OCI-LY7 (cell line): ENCODE results near the gene POLL. TPM values are rescaled to one million over a fixed set of nuclear protein-coding genes. Genes with fewer than 3 reads are reported as not detected.
A peak's percentile ranks its signal among the peaks of the same experiment; 100 is the strongest.
"Not testable (repeated sequence)": the region's sequence is repeated elsewhere in the genome, so short reads cannot be mapped to it uniquely, and the experiment has no call there.

Experiments
- BruUV-seq: library from RNA; stranded (reverse); fragments of 400-500 nt; replicated peaks from 2 replicates; lab custom pipeline; 2021; lab: Mats Ljungman, UMichigan
- CTCF ChIA-PET: fragments of 300-600 bp; sonication (Branson Sonifier 250); formaldehyde crosslinking; loops from one replicate; lab custom pipeline; 2022; ENCODE audit warnings: antibody characterized with exemption; ENCODE audit not compliant: unreplicated experiment; lab: Charles Lee
- POLR2A ChIA-PET: fragments of 300-600 bp; sonication (Branson Sonifier 250); formaldehyde crosslinking; loops from one replicate; lab custom pipeline; 2022; ENCODE audit warnings: antibody characterized with exemption; lab: Charles Lee
- DNase-seq: peaks from one replicate; pipeline ENCODE4 v3.0.0-alpha.2; 2015; ENCODE audit warnings: low spot score
- H2AFZ ChIP-seq: fragments of 200-600 bp; sonication (generic), shearing (Covaris generic); 2 replicates; pipeline ENCODE4 v1.6.1; 2014; ENCODE audit warnings: mild to moderate bottlenecking, antibody characterized with exemption, low read length, moderate library complexity
- H3K27ac ChIP-seq: fragments of 200-600 bp; sonication (generic); 2 replicates; pipeline ENCODE4 v1.5.1; 2014; ENCODE audit warnings: mixed run types, low read depth, mild to moderate bottlenecking, moderate library complexity, low read length, inconsistent platforms; ENCODE audit not compliant: poor library complexity, severe bottlenecking
- H3K36me3 ChIP-seq: fragments of 200-600 bp; sonication (generic); 2 replicates; pipeline ENCODE4 v1.6.1; 2014; ENCODE audit warnings: mild to moderate bottlenecking, antibody characterized with exemption, low read length, moderate library complexity, mixed read lengths; ENCODE audit not compliant: insufficient read depth
- H3K4me1 ChIP-seq: fragments of 200-600 bp; sonication (generic); 2 replicates; pipeline ENCODE4 v1.5.1; 2014; ENCODE audit warnings: mild to moderate bottlenecking, low read length; ENCODE audit not compliant: insufficient read depth, poor library complexity, severe bottlenecking
- H3K4me2 ChIP-seq: fragments of 200-600 bp; sonication (generic); 2 replicates; pipeline ENCODE4 v1.6.1; 2014; ENCODE audit warnings: mild to moderate bottlenecking, low read length
- H3K4me3 ChIP-seq: fragments of 200-600 bp; sonication (generic); 2 replicates; pipeline ENCODE4 v1.5.1; 2014; ENCODE audit warnings: mild to moderate bottlenecking, low read depth, low read length; ENCODE audit not compliant: poor library complexity, severe bottlenecking
- H3K79me2 ChIP-seq: fragments of 200-600 bp; sonication (generic); 2 replicates; pipeline ENCODE4 v1.6.1; 2016; ENCODE audit warnings: low read depth, mild to moderate bottlenecking, low read length, moderate library complexity, mixed read lengths; ENCODE audit not compliant: insufficient read depth
- H3K9me2 ChIP-seq: fragments of 200-600 bp; sonication (generic); 2 replicates; pipeline ENCODE4 v1.6.1; 2016; ENCODE audit warnings: mild to moderate bottlenecking, low read length, mixed read lengths; ENCODE audit not compliant: insufficient read depth
- H3K9me3 ChIP-seq: fragments of 200-600 bp; sonication (generic); 2 replicates; pipeline ENCODE4 v1.6.1; 2014; ENCODE audit warnings: mild to moderate bottlenecking, mixed run types, low read length, mixed read lengths
- H4K20me1 ChIP-seq: fragments of 200-600 bp; sonication (generic); 2 replicates; pipeline ENCODE4 v1.6.1; 2014; ENCODE audit warnings: mild to moderate bottlenecking, antibody characterized with exemption, low read length, moderate library complexity, mixed read lengths; ENCODE audit not compliant: insufficient read depth
- EZH2phosphoT487 ChIP-seq: fragments of 200-600 bp; sonication (generic); IDR thresholded peaks from 2 replicates; pipeline ENCODE4 v1.6.1; 2018; ENCODE audit warnings: low read depth, borderline replicate concordance, mild to moderate bottlenecking, mixed run types, antibody characterized with exemption, low read length, moderate library complexity, mixed read lengths
- intact Hi-C: fragments of 100-400 bp; cut with micrococcal nuclease; formaldehyde crosslinking; loops from one replicate; pipeline ENCODE4 v1.10.0; 2022; ENCODE audit not compliant: unreplicated experiment
- total RNA-seq, 2 experiments: library from RNA; depleted of rRNA in 1 of 2; stranded (reverse); fragments of >200 nt in 1 of 2; shearing (Covaris generic) in 1 of 2; gene quantifications; 2 replicates each; pipeline ENCODE4 v1.2.3, GENCODE V29; 2014 to 2022
- TF ChIP-seq, protein P1 (sequence below): fragments of 200-600 bp; sonication (generic); conservative IDR thresholded peaks from 2 replicates; pipeline ENCODE4 v1.5.1; 2014; ENCODE audit warnings: mild to moderate bottlenecking, antibody characterized with exemption, low read length, moderate library complexity, mixed read lengths

POLL gene
- total RNA-seq, 2 experiments from 2014 or later: 22.0 to 34.0 TPM

DNA sequence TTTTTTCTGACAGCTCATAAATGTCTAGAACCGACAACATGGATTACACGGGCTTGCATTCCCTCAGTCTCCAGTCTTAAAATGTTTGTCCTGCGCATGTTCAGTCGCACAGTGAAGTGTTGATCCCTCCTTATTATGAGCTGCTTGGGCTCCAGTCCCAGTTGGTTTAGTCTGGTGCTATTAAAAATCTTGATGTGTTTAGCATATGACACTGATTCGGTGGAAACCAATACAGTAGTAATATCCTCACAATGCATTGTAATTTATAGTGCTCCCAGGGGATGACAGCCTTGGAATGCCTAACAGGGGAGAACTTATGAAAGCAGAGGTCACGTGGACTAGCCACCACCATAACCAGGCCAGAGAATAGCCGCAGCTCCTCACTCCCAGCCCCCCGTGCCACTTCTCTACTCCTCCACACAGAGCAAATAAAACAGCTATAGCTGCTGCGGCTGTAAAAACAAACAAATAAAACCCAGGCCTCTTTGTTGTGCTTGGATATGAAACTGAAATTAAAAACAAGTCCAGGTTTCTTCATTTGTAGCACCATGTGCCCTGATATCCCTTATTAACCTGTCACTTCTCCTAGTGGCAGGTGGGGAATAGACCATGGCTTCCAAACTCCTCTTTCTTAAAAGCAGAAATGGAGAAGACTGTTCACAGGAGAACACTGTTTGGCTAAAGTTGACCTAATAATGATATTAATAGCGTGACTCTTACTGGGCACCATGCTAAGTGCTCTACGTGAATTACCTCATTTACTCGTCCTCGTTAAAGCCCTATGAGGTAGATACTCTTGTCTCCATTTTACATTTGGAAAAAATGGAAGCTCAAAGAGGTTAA, 7.8 kb upstream of the POLL start:
- no peak overlapping the region for H3K4me3 ChIP-seq
- no peaks in the 10 kb centered on the region for H4K20me1 ChIP-seq
- no peaks in the 10 kb centered on the region for H3K36me3 ChIP-seq
- peaks cover 5% of the 10 kb centered on the region for H3K4me1 ChIP-seq
- H2AFZ ChIP-seq: no peak overlapping the region
- no peaks in the 10 kb centered on the region for H3K79me2 ChIP-seq
- POLR2A ChIA-PET: interaction anchor here (0.5 to 1.3 kb wide), 3 partner anchors 8 to 517 kb away, joined by 4 to 5 read pairs (median 4); partner anchors contain the start of genes DPCD and POLL
- no peak for DNase-seq
- no peak overlapping the region for H3K27ac ChIP-seq
- CTCF ChIA-PET: no interaction called here
- intact Hi-C loops: no loop called here
- H3K9me2 ChIP-seq: no peaks in the 10 kb centered on the region
- H3K4me2 ChIP-seq: no peak overlapping the region
- H3K9me3 ChIP-seq: no peaks in the 10 kb centered on the region
- TF ChIP-seq, protein P1, sequence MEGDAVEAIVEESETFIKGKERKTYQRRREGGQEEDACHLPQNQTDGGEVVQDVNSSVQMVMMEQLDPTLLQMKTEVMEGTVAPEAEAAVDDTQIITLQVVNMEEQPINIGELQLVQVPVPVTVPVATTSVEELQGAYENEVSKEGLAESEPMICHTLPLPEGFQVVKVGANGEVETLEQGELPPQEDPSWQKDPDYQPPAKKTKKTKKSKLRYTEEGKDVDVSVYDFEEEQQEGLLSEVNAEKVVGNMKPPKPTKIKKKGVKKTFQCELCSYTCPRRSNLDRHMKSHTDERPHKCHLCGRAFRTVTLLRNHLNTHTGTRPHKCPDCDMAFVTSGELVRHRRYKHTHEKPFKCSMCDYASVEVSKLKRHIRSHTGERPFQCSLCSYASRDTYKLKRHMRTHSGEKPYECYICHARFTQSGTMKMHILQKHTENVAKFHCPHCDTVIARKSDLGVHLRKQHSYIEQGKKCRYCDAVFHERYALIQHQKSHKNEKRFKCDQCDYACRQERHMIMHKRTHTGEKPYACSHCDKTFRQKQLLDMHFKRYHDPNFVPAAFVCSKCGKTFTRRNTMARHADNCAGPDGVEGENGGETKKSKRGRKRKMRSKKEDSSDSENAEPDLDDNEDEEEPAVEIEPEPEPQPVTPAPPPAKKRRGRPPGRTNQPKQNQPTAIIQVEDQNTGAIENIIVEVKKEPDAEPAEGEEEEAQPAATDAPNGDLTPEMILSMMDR: no peak
- no peak for TF ChIP-seq EZH2phosphoT487
- no TSS peak for BruUV-seq

DNA sequence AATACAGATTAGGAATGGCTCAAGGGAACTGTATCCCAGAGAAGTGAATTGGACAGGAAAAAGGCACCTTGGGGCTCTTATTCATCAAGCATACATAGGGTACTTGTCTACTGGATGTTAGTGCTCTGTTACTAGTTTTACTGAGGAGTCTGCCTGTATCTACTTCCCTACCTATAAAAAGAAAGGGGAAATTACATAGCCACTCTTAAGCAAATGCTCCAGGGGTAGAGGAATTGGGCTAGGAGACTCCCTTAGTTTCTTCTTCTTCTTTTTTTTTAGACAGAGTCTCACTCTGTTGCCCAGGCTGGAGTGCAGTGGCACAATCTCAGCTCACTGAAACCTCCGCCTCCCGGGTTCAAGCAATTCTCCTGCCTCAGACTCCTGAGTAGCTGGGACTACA, 5.3 kb upstream of the POLL start:
- peaks cover 11% of the 10 kb centered on the region for H3K4me1 ChIP-seq
- H3K9me3 ChIP-seq, H3K79me2 ChIP-seq, DNase-seq, H3K27ac ChIP-seq, CTCF ChIA-PET, H3K4me3 ChIP-seq, H3K36me3 ChIP-seq, H3K4me2 ChIP-seq, H4K20me1 ChIP-seq, BruUV-seq, H2AFZ ChIP-seq, intact Hi-C loops, H3K9me2 ChIP-seq: not testable (repeated sequence)
- POLR2A ChIA-PET: interaction anchor here (0.8 kb wide), 1 partner anchor 642 kb away, joined by 3 read pairs; no protein-coding TSS in a partner anchor

DNA sequence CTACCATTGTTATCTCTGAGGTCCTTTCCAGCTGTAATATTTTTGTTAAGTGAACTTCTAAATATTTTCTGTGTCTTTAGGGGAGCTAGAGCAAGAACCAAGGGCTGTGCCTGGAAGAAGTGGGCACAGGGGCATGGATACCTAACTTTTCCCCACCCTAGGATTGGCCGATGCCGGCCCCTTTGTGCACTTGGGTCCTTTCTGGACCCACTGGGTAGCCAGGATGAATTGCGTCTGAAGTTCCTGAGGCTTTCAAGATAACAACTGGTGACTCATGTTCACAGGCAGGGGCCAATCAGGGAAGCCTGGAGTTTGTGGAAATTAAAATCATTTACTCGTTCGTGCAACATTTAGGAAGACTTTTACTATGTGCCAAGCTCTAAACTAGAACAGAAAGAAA, 822 bp upstream of the POLL start:
- Histone ChIP-seq H3K9me2 (no peaks in the 10 kb centered on the region), H3K4me1 (peaks cover 21% of the 10 kb centered on the region), H4K20me1 (no peaks in the 10 kb centered on the region), H3K27ac (no peak overlapping the region), H2AFZ (peak overlapping the region; percentile 94; the same call in 1 of the 2 replicates), H3K4me3 (peak overlapping the region; percentile 83), H3K4me2 (peak overlapping the region; percentile 93), H3K9me3 (no peaks in the 10 kb centered on the region), H3K36me3 (no peaks in the 10 kb centered on the region), H3K79me2 (no peaks in the 10 kb centered on the region)
- ChIA-PET POLR2A (no interaction called here), CTCF (no interaction called here)
- intact Hi-C loops: no loop called here
- TF ChIP-seq EZH2phosphoT487: no peak
- TF ChIP-seq, protein P1: no peak
- no TSS peak for BruUV-seq
- no peak for DNase-seq
